Activated naive CD4-positive, alpha-beta T cell treated with anti-CD3 and anti-CD28 coated beads, Interleukin-2, amount 50 U/mL, for 24 hours (primary cell): ENCODE measurements around the gene TRMT2B.
"Not testable (repeated sequence)": the region's sequence is repeated elsewhere in the genome, so short reads cannot be mapped to it uniquely, and the experiment has no call there.

ENCODE experiments used
- H3K27ac Mint-ChIP-seq: one replicate; pipeline ENCODE4 v1.8.0; 2021; ENCODE audit warnings: mild to moderate bottlenecking, mixed read lengths
- H3K27me3 Mint-ChIP-seq: one replicate; pipeline ENCODE4 v1.8.0; 2021; ENCODE audit warnings: mixed read lengths
- H3K36me3 Mint-ChIP-seq: one replicate; pipeline ENCODE4 v1.8.0; 2021; ENCODE audit warnings: mixed read lengths
- H3K4me1 Mint-ChIP-seq: one replicate; pipeline ENCODE4 v1.8.0; 2021; ENCODE audit warnings: mixed read lengths
- H3K4me3 Mint-ChIP-seq: one replicate; pipeline ENCODE4 v1.8.0; 2021; ENCODE audit warnings: mild to moderate bottlenecking, mixed read lengths
- H3K9me3 Mint-ChIP-seq: one replicate; pipeline ENCODE4 v1.8.0; 2021; ENCODE audit warnings: mixed read lengths

Gene TRMT2B

GRCh38 chrX:101037231-101037630 is 14.7 kb downstream of the TRMT2B start:
- Mint-ChIP-seq H3K27ac (no peak overlapping the region), H3K4me3 (no peak overlapping the region), H3K36me3 (peaks cover 6% of the 10 kb centered on the region), H3K27me3 (no peaks in the 10 kb centered on the region), H3K9me3 (no peaks in the 10 kb centered on the region), H3K4me1 (peaks cover 8% of the 10 kb centered on the region)

- Mint-ChIP-seq H3K4me1 (peaks cover 13% of the 10 kb centered on the region), H3K4me3 (no peak overlapping the region), H3K27ac (no peak overlapping the region), H3K27me3 (no peaks in the 10 kb centered on the region), H3K9me3 (no peaks in the 10 kb centered on the region), H3K36me3 (peaks cover 20% of the 10 kb centered on the region)
Observed at GRCh38 chrX:101029665-101030064, 22.2 kb downstream of the TRMT2B start.

GRCh38 chrX:101028562-101028961 is 23.3 kb downstream of the TRMT2B start:
- Mint-ChIP-seq H3K36me3 (peaks cover 20% of the 10 kb centered on the region), H3K4me1 (peaks cover 13% of the 10 kb centered on the region), H3K27ac (no peak overlapping the region), H3K27me3 (no peaks in the 10 kb centered on the region), H3K4me3 (no peak overlapping the region), H3K9me3 (no peaks in the 10 kb centered on the region)

GRCh38 chrX:101025126-101025525 is 26.8 kb downstream of the TRMT2B start:
- H3K36me3 Mint-ChIP-seq: peaks cover 21% of the 10 kb centered on the region
- no peak overlapping the region for H3K4me3 Mint-ChIP-seq
- H3K27ac Mint-ChIP-seq: no peak overlapping the region
- H3K9me3 Mint-ChIP-seq: no peaks in the 10 kb centered on the region
- no peaks in the 10 kb centered on the region for H3K27me3 Mint-ChIP-seq
- H3K4me1 Mint-ChIP-seq: peaks cover 13% of the 10 kb centered on the region

GRCh38 chrX:101022020-101022419 is 29.9 kb downstream of the TRMT2B start:
- Mint-ChIP-seq H3K36me3 (peaks cover 10% of the 10 kb centered on the region), H3K4me1 (peaks cover 5% of the 10 kb centered on the region), H3K27ac (peak overlapping the region; percentile 30), H3K9me3 (no peaks in the 10 kb centered on the region), H3K27me3 (no peaks in the 10 kb centered on the region), H3K4me3 (no peak overlapping the region)

GRCh38 chrX:101012031-101012430 is 39.9 kb downstream of the TRMT2B start:
- H3K36me3 Mint-ChIP-seq, H3K27me3 Mint-ChIP-seq, H3K4me3 Mint-ChIP-seq, H3K4me1 Mint-ChIP-seq, H3K9me3 Mint-ChIP-seq, H3K27ac Mint-ChIP-seq: not testable (repeated sequence)

- no peaks in the 10 kb centered on the region for H3K4me1 Mint-ChIP-seq
- no peak overlapping the region for H3K4me3 Mint-ChIP-seq
- no peak overlapping the region for H3K27ac Mint-ChIP-seq
- H3K9me3 Mint-ChIP-seq: no peaks in the 10 kb centered on the region
- H3K36me3 Mint-ChIP-seq: peaks cover 8% of the 10 kb centered on the region
- no peaks in the 10 kb centered on the region for H3K27me3 Mint-ChIP-seq
Observed at GRCh38 chrX:101009090-101009489, 42.8 kb downstream of the TRMT2B start.

GRCh38 chrX:100999451-100999850 is 52.5 kb downstream of the TRMT2B start:
- Mint-ChIP-seq H3K27ac (no peak overlapping the region), H3K9me3 (no peaks in the 10 kb centered on the region), H3K4me1 (peaks cover 6% of the 10 kb centered on the region), H3K4me3 (no peak overlapping the region), H3K27me3 (no peaks in the 10 kb centered on the region), H3K36me3 (peaks cover 8% of the 10 kb centered on the region)

- no peak overlapping the region for H3K4me3 Mint-ChIP-seq
Observed at GRCh38 chrX:100995469-100995868, 56.4 kb downstream of the TRMT2B start.

GRCh38 chrX:100994352-100995281 is 57.3 kb downstream of the TRMT2B start:
- H3K4me3 Mint-ChIP-seq: no peak overlapping the region
- H3K36me3 Mint-ChIP-seq: peaks cover 6% of the 10 kb centered on the region

More at GRCh38 chrX:100995469-100995868, 56.4 kb downstream of the TRMT2B start:
- H3K27ac Mint-ChIP-seq: no peak overlapping the region
- H3K36me3 Mint-ChIP-seq: peaks cover 6% of the 10 kb centered on the region
- no peaks in the 10 kb centered on the region for H3K27me3 Mint-ChIP-seq
- H3K4me1 Mint-ChIP-seq: peaks cover 9% of the 10 kb centered on the region
- no peaks in the 10 kb centered on the region for H3K9me3 Mint-ChIP-seq

GRCh38 chrX:100990139-100990538 is 61.8 kb downstream of the TRMT2B start:
- Mint-ChIP-seq H3K4me3 (no peak overlapping the region), H3K36me3 (peaks cover 4% of the 10 kb centered on the region), H3K4me1 (peaks cover 8% of the 10 kb centered on the region), H3K9me3 (no peaks in the 10 kb centered on the region), H3K27ac (no peak overlapping the region), H3K27me3 (no peaks in the 10 kb centered on the region)

More at GRCh38 chrX:100994352-100995281, 57.3 kb downstream of the TRMT2B start:
- H3K27me3 Mint-ChIP-seq: no peaks in the 10 kb centered on the region
- no peaks in the 10 kb centered on the region for H3K9me3 Mint-ChIP-seq
- H3K4me1 Mint-ChIP-seq: peaks cover 9% of the 10 kb centered on the region
- peak overlapping the region; percentile 35 for H3K27ac Mint-ChIP-seq

GRCh38 chrX:100984818-100985217 is 67.1 kb downstream of the TRMT2B start:
- no peak overlapping the region for H3K27ac Mint-ChIP-seq
- H3K4me1 Mint-ChIP-seq: no peaks in the 10 kb centered on the region
- H3K27me3 Mint-ChIP-seq: no peaks in the 10 kb centered on the region
- H3K36me3 Mint-ChIP-seq: peaks cover 8% of the 10 kb centered on the region
- no peak overlapping the region for H3K4me3 Mint-ChIP-seq
- H3K9me3 Mint-ChIP-seq: no peaks in the 10 kb centered on the region

- not testable (repeated sequence) for H3K36me3 Mint-ChIP-seq, H3K4me3 Mint-ChIP-seq, H3K27ac Mint-ChIP-seq, H3K9me3 Mint-ChIP-seq, H3K4me1 Mint-ChIP-seq, H3K27me3 Mint-ChIP-seq
Observed at GRCh38 chrX:100981498-100981845, 70.4 kb downstream of the TRMT2B start.

- Mint-ChIP-seq H3K9me3 (no peaks in the 10 kb centered on the region), H3K27ac (no peak overlapping the region), H3K27me3 (no peaks in the 10 kb centered on the region), H3K36me3 (peaks cover 7% of the 10 kb centered on the region), H3K4me3 (no peak overlapping the region), H3K4me1 (peaks cover 4% of the 10 kb centered on the region)
Observed at GRCh38 chrX:100980608-100981497, 71.1 kb downstream of the TRMT2B start.

- Mint-ChIP-seq H3K4me3 (no peak overlapping the region), H3K9me3 (no peaks in the 10 kb centered on the region), H3K27ac (no peak overlapping the region), H3K27me3 (no peaks in the 10 kb centered on the region), H3K36me3 (peaks cover 6% of the 10 kb centered on the region), H3K4me1 (peaks cover 4% of the 10 kb centered on the region)
Observed at GRCh38 chrX:100979881-100980607, 71.9 kb downstream of the TRMT2B start.
